HEK293T (cell line): ENCODE results near the gene HSDL1.

ENCODE experiments used
- CTCF ChIA-PET: fragments of 350-600 bp; formaldehyde crosslinking; extraction: SDS; loops from one replicate; lab custom pipeline; 2021; ENCODE audit warnings: antibody characterized with exemption, inconsistent platforms; lab: Yijun Ruan, JAX
- POLR2A ChIA-PET: fragments of 350-600 bp; formaldehyde crosslinking; extraction: SDS; loops from one replicate; lab custom pipeline; 2020; ENCODE audit warnings: antibody characterized with exemption, inconsistent platforms; lab: Yijun Ruan, JAX
- DNase-seq: peaks from one replicate; pipeline ENCODE4 v3.0.0; 2012; ENCODE audit warnings: mixed read lengths; ENCODE audit errors: extremely low spot score
- ARNT ChIP-seq: fragments of 450-650 bp; IDR thresholded peaks from 2 replicates; pipeline ENCODE4 v1.6.1; 2017; ENCODE audit warnings: mild to moderate bottlenecking
- BHLHE40 ChIP-seq: fragments of 450-650 bp; IDR thresholded peaks from 2 replicates; pipeline ENCODE4 v1.6.1; 2016; ENCODE audit warnings: mild to moderate bottlenecking, moderate library complexity, borderline replicate concordance
- CTBP1 ChIP-seq: fragments of 450-650 bp; IDR thresholded peaks from 2 replicates; pipeline ENCODE4 v1.6.1; 2016; ENCODE audit warnings: borderline replicate concordance
- ELF4 ChIP-seq: fragments of 450-650 bp; IDR thresholded peaks from 2 replicates; pipeline ENCODE4 v1.6.1; 2017; ENCODE audit warnings: antibody characterized with exemption
- FOXA1 ChIP-seq: fragments of 450-650 bp; IDR thresholded peaks from 2 replicates; pipeline ENCODE4 v1.6.1; 2016; ENCODE audit warnings: mild to moderate bottlenecking
- FOXK2 ChIP-seq: fragments of 450-650 bp; IDR thresholded peaks from 2 replicates; pipeline ENCODE4 v1.6.1; 2016; ENCODE audit warnings: mild to moderate bottlenecking
- FOXM1 ChIP-seq: fragments of 450-650 bp; IDR thresholded peaks from 2 replicates; pipeline ENCODE4 v1.6.1; 2017; ENCODE audit warnings: mild to moderate bottlenecking, borderline replicate concordance
- HDGF ChIP-seq: fragments of 450-650 bp; IDR thresholded peaks from 2 replicates; pipeline ENCODE4 v1.6.1; 2017; ENCODE audit warnings: antibody characterized with exemption, borderline replicate concordance
- L3MBTL2 ChIP-seq: fragments of 450-650 bp; conservative IDR thresholded peaks from 2 replicates; pipeline ENCODE4 v1.6.1; 2016; ENCODE audit warnings: mild to moderate bottlenecking
- LEF1 ChIP-seq: fragments of 450-650 bp; IDR thresholded peaks from 2 replicates; pipeline ENCODE4 v1.6.1; 2017; ENCODE audit warnings: mild to moderate bottlenecking, borderline replicate concordance
- NFRKB ChIP-seq: fragments of 450-650 bp; IDR thresholded peaks from 2 replicates; pipeline ENCODE4 v1.6.1; 2016; ENCODE audit warnings: mild to moderate bottlenecking, moderate library complexity
- SP1 ChIP-seq: fragments of 450-650 bp; IDR thresholded peaks from 2 replicates; pipeline ENCODE4 v1.6.1; 2017
- SUZ12 ChIP-seq: fragments of 450-650 bp; IDR thresholded peaks from 2 replicates; pipeline ENCODE4 v1.6.1; 2016; ENCODE audit warnings: mild to moderate bottlenecking
- TARDBP ChIP-seq: fragments of 450-650 bp; IDR thresholded peaks from 2 replicates; pipeline ENCODE4 v1.6.1; 2016
- ZNF384 ChIP-seq: fragments of 450-650 bp; IDR thresholded peaks from 2 replicates; pipeline ENCODE4 v1.6.1; 2016
- TF ChIP-seq, protein P1 (sequence below): fragments of 450-650 bp; IDR thresholded peaks from 2 replicates; pipeline ENCODE4 v1.6.1; 2016

HSDL1 gene

DNA sequence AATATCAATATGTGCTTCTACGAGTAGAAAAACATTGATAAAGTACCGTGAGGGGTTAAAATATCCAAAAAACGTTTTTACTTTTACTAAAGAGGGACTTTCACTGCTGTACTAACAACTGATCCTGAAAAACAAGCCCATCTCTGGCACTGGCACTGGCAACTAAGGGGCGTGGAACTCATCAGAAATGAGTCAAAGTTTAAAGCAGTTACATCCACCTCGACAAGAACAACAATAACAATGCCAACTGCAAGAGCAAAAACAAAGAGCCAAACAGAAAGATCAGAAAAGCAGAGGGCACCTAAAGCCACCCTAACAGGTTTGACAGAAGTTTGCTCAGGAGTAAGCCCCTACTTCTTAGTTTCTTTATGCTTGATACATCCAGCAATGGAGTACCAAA, 41.3 kb downstream of the HSDL1 start:
- ChIA-PET POLR2A (interaction anchor here (0.8 kb wide), 1 partner anchor 13 kb away, joined by 3 read pairs; the partner anchor contains the start of gene MBTPS1), CTCF (interaction anchor here (0.7 kb wide), 1 partner anchor 14 kb away, joined by 3 read pairs; no protein-coding TSS in a partner anchor)
- no peak for TF ChIP-seq NFRKB
- no peak for TF ChIP-seq LEF1
- TF ChIP-seq BHLHE40 = no peak
- no peak for TF ChIP-seq TARDBP
- TF ChIP-seq, protein P1, sequence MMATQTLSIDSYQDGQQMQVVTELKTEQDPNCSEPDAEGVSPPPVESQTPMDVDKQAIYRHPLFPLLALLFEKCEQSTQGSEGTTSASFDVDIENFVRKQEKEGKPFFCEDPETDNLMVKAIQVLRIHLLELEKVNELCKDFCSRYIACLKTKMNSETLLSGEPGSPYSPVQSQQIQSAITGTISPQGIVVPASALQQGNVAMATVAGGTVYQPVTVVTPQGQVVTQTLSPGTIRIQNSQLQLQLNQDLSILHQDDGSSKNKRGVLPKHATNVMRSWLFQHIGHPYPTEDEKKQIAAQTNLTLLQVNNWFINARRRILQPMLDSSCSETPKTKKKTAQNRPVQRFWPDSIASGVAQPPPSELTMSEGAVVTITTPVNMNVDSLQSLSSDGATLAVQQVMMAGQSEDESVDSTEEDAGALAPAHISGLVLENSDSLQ = no peak
- TF ChIP-seq L3MBTL2 = no peak
- TF ChIP-seq FOXA1 = no peak
- no peak for TF ChIP-seq SUZ12
- TF ChIP-seq SP1 = no peak
- no peak for TF ChIP-seq HDGF
- TF ChIP-seq ELF4 = no peak
- TF ChIP-seq CTBP1 = no peak
- no peak for TF ChIP-seq ZNF384
- DNase-seq = no peak

DNA sequence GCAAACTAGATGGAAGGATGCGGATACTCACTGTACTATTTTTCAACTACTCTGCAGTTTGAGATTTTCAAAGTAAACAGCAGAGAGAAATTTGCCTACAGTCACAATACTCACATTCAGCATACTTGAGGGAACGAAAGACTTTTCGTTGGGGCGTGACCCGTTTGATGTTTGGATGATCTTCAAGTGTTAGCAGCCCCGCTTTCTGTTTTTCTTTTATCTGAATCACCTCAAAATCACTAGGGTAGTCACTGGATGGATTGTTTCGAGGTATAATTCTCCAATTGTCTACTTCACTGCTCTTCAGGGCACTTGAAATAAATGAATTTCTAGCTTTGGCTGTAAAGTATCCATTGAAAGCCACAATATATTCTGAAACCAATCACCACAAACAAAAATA, 46.0 kb downstream of the HSDL1 start:
- ChIA-PET CTCF (no interaction called here), POLR2A (no interaction called here)
- TF ChIP-seq SUZ12 (no peak), ELF4 (no peak), CTBP1 (no peak), ARNT (no peak), SP1 (no peak), HDGF (no peak), BHLHE40 (no peak), TARDBP (no peak), LEF1 (no peak), ZNF384 (no peak), FOXM1 (no peak), FOXA1 (no peak), NFRKB (no peak), L3MBTL2 (no peak), FOXK2 (no peak)
- TF ChIP-seq, protein P1 = no peak
- DNase-seq = no peak

DNA sequence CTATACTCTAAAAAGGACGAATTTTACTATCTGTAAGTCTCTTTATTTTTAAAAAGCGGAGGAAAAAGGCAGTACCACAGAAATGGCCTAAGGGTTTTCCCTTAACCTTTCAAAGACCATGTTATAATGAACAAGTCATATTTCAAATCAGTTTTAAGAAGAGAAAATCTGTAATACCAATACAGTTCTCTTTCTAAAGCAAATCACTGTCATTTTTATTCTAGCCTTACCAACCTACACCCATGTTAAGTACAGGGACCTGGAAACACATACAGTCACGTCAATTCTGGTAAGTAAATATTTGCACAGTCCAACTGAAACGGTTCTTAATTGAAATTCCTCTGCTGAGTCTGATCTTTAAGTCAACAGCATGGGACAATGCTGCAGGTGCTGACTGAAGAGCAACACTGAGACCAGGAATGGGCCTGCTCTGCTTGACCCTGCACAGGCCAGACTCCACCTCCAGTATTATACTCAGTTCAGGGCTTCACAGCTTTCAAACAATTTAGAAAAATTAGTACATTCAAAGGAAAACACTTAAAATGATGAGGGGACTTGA, 48.5 kb downstream of the HSDL1 start:
- no peak for DNase-seq
- TF ChIP-seq, protein P1 = no peak
- no peak for TF ChIP-seq ZNF384
- no peak for TF ChIP-seq FOXA1
- no peak for TF ChIP-seq LEF1
- no peak for TF ChIP-seq SP1
- no peak for TF ChIP-seq HDGF
- no peak for TF ChIP-seq L3MBTL2
- TF ChIP-seq FOXK2 = no peak
- no peak for TF ChIP-seq FOXM1
- TF ChIP-seq TARDBP = no peak
- TF ChIP-seq SUZ12 = no peak
- TF ChIP-seq NFRKB = no peak
- no peak for TF ChIP-seq ARNT
- TF ChIP-seq CTBP1 = no peak
- TF ChIP-seq BHLHE40 = no peak
- TF ChIP-seq ELF4 = no peak
- CTCF ChIA-PET = no interaction called here
- POLR2A ChIA-PET = interaction anchor here (1.5 kb wide), 1 partner anchor 20 kb away, joined by 4 read pairs; the partner anchor contains the start of gene MBTPS1

DNA sequence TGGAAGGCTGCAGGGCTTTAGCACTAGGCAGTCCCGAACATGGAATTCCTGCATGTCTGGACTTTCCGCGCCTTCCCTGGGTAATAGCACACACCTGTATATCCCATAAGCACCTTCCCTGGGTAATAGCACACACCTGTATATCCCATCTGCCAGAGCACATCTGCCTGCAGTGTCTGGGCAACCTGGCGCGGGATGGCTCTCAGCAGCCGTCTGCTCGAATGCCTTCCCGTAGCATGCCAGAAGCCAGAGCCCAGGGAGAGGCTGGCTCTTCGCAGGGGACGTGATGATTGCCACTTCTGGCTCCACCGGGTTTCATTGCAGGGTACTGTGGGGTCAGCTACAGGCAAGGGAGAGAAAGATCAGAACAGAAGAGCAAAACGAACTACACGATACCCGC, 49.5 kb downstream of the HSDL1 start:
- ChIA-PET POLR2A (no interaction called here), CTCF (no interaction called here)
- DNase-seq = no peak
- no peak for TF ChIP-seq NFRKB
- TF ChIP-seq FOXM1 = no peak
- TF ChIP-seq BHLHE40 = no peak
- TF ChIP-seq ZNF384 = no peak
- TF ChIP-seq LEF1 = no peak
- no peak for TF ChIP-seq CTBP1
- TF ChIP-seq TARDBP = no peak
- no peak for TF ChIP-seq L3MBTL2
- TF ChIP-seq FOXA1 = no peak

DNA sequence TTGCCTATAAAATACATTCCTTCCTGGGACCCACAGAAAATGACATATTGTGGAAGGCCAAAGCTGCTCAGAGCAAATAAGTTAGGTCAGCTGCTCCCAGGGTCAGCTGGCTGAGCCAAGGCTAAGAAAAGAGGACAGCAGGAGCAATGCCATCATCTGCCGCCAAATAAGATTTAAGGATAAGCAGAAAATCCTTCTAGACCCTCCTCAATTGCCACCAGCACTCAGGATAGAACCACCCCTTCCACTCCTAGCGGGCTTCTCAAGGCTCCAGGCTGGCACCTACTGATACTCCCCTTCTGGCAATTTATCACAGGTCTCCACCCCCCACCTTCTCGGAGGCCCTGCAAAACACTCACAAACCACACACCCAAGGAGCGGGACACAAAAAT, 51.1 kb downstream of the HSDL1 start:
- CTCF ChIA-PET = no interaction called here
- TF ChIP-seq SUZ12 = no peak
- TF ChIP-seq SP1 = no peak
- no peak for TF ChIP-seq ZNF384
- POLR2A ChIA-PET = no interaction called here
- no peak for DNase-seq

DNA sequence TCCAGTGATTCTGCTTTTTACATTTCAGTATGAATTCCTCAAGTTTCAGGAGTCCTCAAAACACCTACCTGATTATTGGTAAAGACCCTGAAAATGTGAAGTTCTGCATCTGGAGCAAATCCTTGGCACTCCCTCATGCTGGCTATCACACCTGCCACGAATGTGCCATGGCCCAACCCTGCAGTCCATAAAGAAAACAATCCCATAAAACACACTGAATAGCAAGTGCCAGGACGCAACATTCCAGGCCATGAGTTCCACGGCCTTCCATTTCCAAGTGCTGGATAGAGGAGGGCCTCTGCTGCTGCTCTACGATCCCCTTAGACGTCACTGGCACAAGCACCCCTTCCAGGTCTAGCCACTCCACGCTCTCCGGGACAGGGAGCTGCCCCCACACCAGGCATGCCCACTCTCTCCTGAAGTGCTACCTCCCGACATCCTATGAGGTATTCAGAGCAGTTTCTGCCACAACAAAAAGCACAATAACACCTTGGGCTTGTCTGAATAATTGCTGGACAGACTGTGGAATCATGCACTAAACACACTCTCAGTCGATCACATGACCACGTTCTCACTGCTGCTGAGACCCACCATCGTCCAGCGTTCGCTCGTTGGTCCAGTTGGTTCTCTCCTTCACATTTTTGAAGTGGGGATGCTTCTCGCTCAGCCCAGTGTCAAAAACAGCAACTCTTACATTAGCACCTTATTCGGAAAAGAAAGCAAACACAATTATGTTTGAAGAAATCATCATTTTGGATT, 51.7 kb downstream of the HSDL1 start:
- CTCF ChIA-PET = no interaction called here
- DNase-seq = no peak
- TF ChIP-seq L3MBTL2 (no peak), FOXA1 (no peak), CTBP1 (no peak), ARNT (no peak), BHLHE40 (no peak), HDGF (no peak), FOXK2 (no peak), FOXM1 (no peak), ZNF384 (no peak), ELF4 (no peak), LEF1 (no peak), SP1 (no peak), SUZ12 (no peak), TARDBP (no peak), NFRKB (no peak)
- TF ChIP-seq, protein P1 = no peak
- POLR2A ChIA-PET = no interaction called here
